Body of pancreas (tissue), 4 donors: ENCODE measurements around the gene PLAAT1.

Source experiments
- CTCF ChIP-seq, 7 experiments: fragments of 450-650 bp in 4 of 7; fragments of 200-600 bp in 3 of 7; sonication (generic) in 3 of 7; IDR thresholded peaks; one replicate each; pipeline ENCODE4 v1.5.1; 2016 to 2019; ENCODE audit warnings: antibody characterized with exemption in 7 of 7
- POLR2A ChIP-seq, 3 donors: fragments of 450-650 bp; IDR thresholded peaks; one replicate each; pipeline ENCODE4 v1.6.1; 2016; ENCODE audit warnings: antibody characterized with exemption in 3 of 3, mild to moderate bottlenecking in 2 of 3

- no peak for TF ChIP-seq CTCF (IDR thresholded peaks at IDR 0.05)
- TF ChIP-seq POLR2A (IDR thresholded peaks at IDR 0.05), result no peak
Measured at GRCh38 chr3:193194371-193194770, 46.7 kb upstream of the PLAAT1 start.
